Measurements from ENCODE around the gene HHIPL1.

GRCh38 chr14:99703381-99703780 is 58.5 kb downstream of the HHIPL1 start:
- no peak for TF ChIP-seq CTCF (IDR thresholded peaks at IDR 0.05)
- no peak for TF ChIP-seq ZFX (IDR thresholded peaks at IDR 0.05; ENCODE audit: borderline replicate concordance)
